DOHH2 (cell line): ENCODE measurements around the gene PTPN14.

Experiments used
- H3F3A ChIP-seq: fragments of 200-600 bp; sonication (generic), shearing (Covaris generic); 2 replicates; pipeline ENCODE4 v1.6.0; 2016; ENCODE audit warnings: antibody characterized with exemption, mild to moderate bottlenecking; ENCODE audit not compliant: control insufficient read depth, insufficient read depth
- H3K27ac ChIP-seq: fragments of 200-600 bp; sonication (generic); 2 replicates; pipeline ENCODE4 v1.5.1; 2014; ENCODE audit warnings: low read depth, mild to moderate bottlenecking, low read length, moderate library complexity
- H3K27me3 ChIP-seq: fragments of 200-600 bp; sonication (generic); 2 replicates; pipeline ENCODE4 v1.6.1; 2014; ENCODE audit warnings: mild to moderate bottlenecking, low read length, mixed read lengths; ENCODE audit not compliant: control insufficient read depth
- H3K36me3 ChIP-seq: fragments of 200-600 bp; sonication (generic); 2 replicates; pipeline ENCODE4 v1.6.1; 2014; ENCODE audit warnings: mild to moderate bottlenecking, low read length, moderate library complexity, mixed read lengths; ENCODE audit not compliant: control insufficient read depth
- H3K4me1 ChIP-seq: fragments of 200-600 bp; sonication (generic); 2 replicates; pipeline ENCODE4 v1.6.1; 2014; ENCODE audit warnings: mild to moderate bottlenecking, low read length, mixed read lengths; ENCODE audit not compliant: control insufficient read depth
- H3K4me2 ChIP-seq: fragments of 200-600 bp; sonication (generic); 2 replicates; pipeline ENCODE4 v1.6.0; 2014; ENCODE audit warnings: mild to moderate bottlenecking, low read length, moderate library complexity
- H3K4me3 ChIP-seq: fragments of 200-600 bp; sonication (generic); 2 replicates; pipeline ENCODE4 v1.5.1; 2014; ENCODE audit warnings: mild to moderate bottlenecking, low read length, mixed read lengths
- H3K79me2 ChIP-seq: fragments of 200-600 bp; sonication (generic); 2 replicates; pipeline ENCODE4 v1.6.1; 2014; ENCODE audit warnings: mild to moderate bottlenecking, low read length, mixed read lengths; ENCODE audit not compliant: control insufficient read depth
- H3K9me2 ChIP-seq: fragments of 200-600 bp; sonication (generic); replicated peaks from 2 replicates; pipeline ENCODE4 v1.6.1; 2014; ENCODE audit warnings: mild to moderate bottlenecking, low read length, mixed read lengths; ENCODE audit not compliant: control insufficient read depth
- H3K9me3 ChIP-seq: fragments of 200-600 bp; sonication (generic); 2 replicates; pipeline ENCODE4 v1.6.1; 2014; ENCODE audit warnings: antibody characterized with exemption, low read length, mixed read lengths; ENCODE audit not compliant: control insufficient read depth, insufficient read depth
- H4K20me1 ChIP-seq: fragments of 200-600 bp; sonication (generic); 2 replicates; pipeline ENCODE4 v1.6.0; 2014; ENCODE audit warnings: low read depth, mild to moderate bottlenecking, antibody characterized with exemption, low read length, moderate library complexity; ENCODE audit not compliant: control insufficient read depth, insufficient read depth
- CTCF ChIP-seq: fragments of 200-600 bp; sonication (generic); IDR thresholded peaks from one replicate; pipeline ENCODE4 v1.5.1; 2014; ENCODE audit warnings: antibody characterized with exemption, mild to moderate bottlenecking, low read depth, low read length; ENCODE audit not compliant: poor library complexity, severe bottlenecking
- EZH2phosphoT487 ChIP-seq: fragments of 200-600 bp; sonication (generic); IDR thresholded peaks from 2 replicates; pipeline ENCODE4 v1.6.1; 2017; ENCODE audit warnings: borderline replicate concordance, mild to moderate bottlenecking, antibody characterized with exemption, low read length, moderate library complexity, mixed read lengths

The PTPN14 gene

GRCh38 chr1:214537872-214538473 lies 13.4 kb downstream of the PTPN14 start:
- Histone ChIP-seq H3K9me3 (no peaks in the 10 kb centered on the region), H4K20me1 (no peaks in the 10 kb centered on the region), H3K4me2 (no peak overlapping the region), H3K9me2 (no peaks in the 10 kb centered on the region), H3K4me1 (no peaks in the 10 kb centered on the region), H3F3A (no peaks in the 10 kb centered on the region), H3K36me3 (no peaks in the 10 kb centered on the region), H3K4me3 (no peak overlapping the region), H3K79me2 (no peaks in the 10 kb centered on the region), H3K27me3 (no peaks in the 10 kb centered on the region), H3K27ac (no peak overlapping the region)
- no peak for TF ChIP-seq EZH2phosphoT487
- TF ChIP-seq CTCF: no peak

DNA sequence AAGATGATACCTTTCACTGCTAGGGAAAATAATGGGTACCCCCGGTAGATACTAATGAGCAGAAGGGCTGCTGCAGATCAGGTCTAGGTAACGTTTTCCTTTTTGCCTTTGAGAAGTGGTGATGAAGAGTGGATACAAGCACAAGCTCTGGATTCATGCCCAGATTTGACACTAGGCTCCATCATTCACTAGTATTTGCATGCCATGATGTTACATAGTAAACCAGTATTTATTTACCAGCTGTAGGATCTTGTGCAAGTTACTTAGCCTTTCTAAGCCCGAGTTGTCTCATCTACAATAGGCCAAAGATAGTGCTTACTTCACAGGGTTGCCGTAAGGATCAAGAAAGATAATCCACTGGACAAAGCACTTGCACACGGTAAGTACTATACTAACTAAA lies 14.2 kb downstream of the PTPN14 start:
- no peaks in the 10 kb centered on the region for H3K36me3 ChIP-seq
- TF ChIP-seq EZH2phosphoT487 (no peak), CTCF (no peak)
- H3K9me3 ChIP-seq: no peaks in the 10 kb centered on the region
- H3K9me2 ChIP-seq: no peaks in the 10 kb centered on the region
- no peaks in the 10 kb centered on the region for H3K79me2 ChIP-seq
- no peaks in the 10 kb centered on the region for H3F3A ChIP-seq
- no peak overlapping the region for H3K4me3 ChIP-seq
- no peaks in the 10 kb centered on the region for H4K20me1 ChIP-seq
- H3K4me2 ChIP-seq: no peak overlapping the region
- no peaks in the 10 kb centered on the region for H3K4me1 ChIP-seq
- no peaks in the 10 kb centered on the region for H3K27me3 ChIP-seq
- H3K27ac ChIP-seq: no peak overlapping the region

GRCh38 chr1:214532070-214532469 lies 19.3 kb downstream of the PTPN14 start:
- TF ChIP-seq CTCF (no peak), EZH2phosphoT487 (no peak)
- H3K79me2 ChIP-seq: no peaks in the 10 kb centered on the region
- no peak overlapping the region for H3K4me3 ChIP-seq

More at GRCh38 chr1:214532070-214532469, 19.3 kb downstream of the PTPN14 start:
- no peak overlapping the region for H3K4me2 ChIP-seq
- no peaks in the 10 kb centered on the region for H3K36me3 ChIP-seq
- H3K9me2 ChIP-seq: no peaks in the 10 kb centered on the region
- H3K9me3 ChIP-seq: no peaks in the 10 kb centered on the region
- H3K4me1 ChIP-seq: no peaks in the 10 kb centered on the region
- H3K27me3 ChIP-seq: no peaks in the 10 kb centered on the region
- no peak overlapping the region for H3K27ac ChIP-seq
- H4K20me1 ChIP-seq: no peaks in the 10 kb centered on the region
- H3F3A ChIP-seq: no peaks in the 10 kb centered on the region
